Activated CD8-positive, alpha-beta T cell treated with anti-CD3 and anti-CD28 coated beads for 36 hours (primary cell): ENCODE data around the gene LPAR4. TPM values are rescaled to one million over a fixed set of nuclear protein-coding genes. Genes with fewer than 3 reads are reported as not detected.
"Not testable (repeated sequence)": the region's sequence is repeated elsewhere in the genome, so short reads cannot be mapped to it uniquely, and the experiment has no call there.

Experiments
- ATAC-seq: fragments of 200-7000 bp; cut with Tn5 transposase; one replicate; pipeline ENCODE4 v1.10.0; 2021; ENCODE audit warnings: mild to moderate bottlenecking, moderate library complexity
- CTCF ChIA-PET: fragments of 350-600 bp; sonication (Branson Sonifier 250); formaldehyde crosslinking; loops from one replicate; lab custom pipeline; 2021; ENCODE audit warnings: antibody characterized with exemption; lab: Charles Lee
- POLR2A ChIA-PET: fragments of 350-600 bp; sonication (Branson Sonifier 250); formaldehyde crosslinking; loops from one replicate; lab custom pipeline; 2021; ENCODE audit warnings: antibody characterized with exemption; lab: Charles Lee
- DNase-seq: peaks from one replicate; pipeline ENCODE4 v3.0.0-alpha.2; 2020
- H3K27ac Mint-ChIP-seq: one replicate; pipeline ENCODE4 v1.8.0; 2021; ENCODE audit warnings: mild to moderate bottlenecking, mixed read lengths
- H3K27me3 Mint-ChIP-seq: one replicate; pipeline ENCODE4 v1.8.0; 2021; ENCODE audit warnings: mixed read lengths
- H3K36me3 Mint-ChIP-seq: one replicate; pipeline ENCODE4 v1.8.0; 2021; ENCODE audit warnings: low read depth, mixed read lengths
- H3K4me1 Mint-ChIP-seq: one replicate; pipeline ENCODE4 v1.8.0; 2021; ENCODE audit warnings: low read depth, mixed read lengths
- H3K4me3 Mint-ChIP-seq: one replicate; pipeline ENCODE4 v1.8.0; 2021; ENCODE audit warnings: mild to moderate bottlenecking, moderate library complexity, mixed read lengths
- H3K9me3 Mint-ChIP-seq: one replicate; pipeline ENCODE4 v1.8.0; 2021; ENCODE audit warnings: mixed read lengths
- intact Hi-C: fragments of 100-400 bp; cut with micrococcal nuclease; formaldehyde crosslinking; loops from one replicate; pipeline ENCODE4 v1.10.0; 2022
- total RNA-seq, 2 experiments: library from RNA; stranded (reverse); gene quantifications; one replicate each; pipeline ENCODE4 v1.2.3, GENCODE V29; 2021
- TF ChIP-seq, protein P1 (sequence below): fragments of 200-600 bp; IDR thresholded peaks from one replicate; pipeline ENCODE4 v1.8.0; 2022; ENCODE audit warnings: antibody characterized with exemption, mild to moderate bottlenecking

The LPAR4 gene
- total RNA-seq, 2 experiments from 2014 or later = not detected

DNA sequence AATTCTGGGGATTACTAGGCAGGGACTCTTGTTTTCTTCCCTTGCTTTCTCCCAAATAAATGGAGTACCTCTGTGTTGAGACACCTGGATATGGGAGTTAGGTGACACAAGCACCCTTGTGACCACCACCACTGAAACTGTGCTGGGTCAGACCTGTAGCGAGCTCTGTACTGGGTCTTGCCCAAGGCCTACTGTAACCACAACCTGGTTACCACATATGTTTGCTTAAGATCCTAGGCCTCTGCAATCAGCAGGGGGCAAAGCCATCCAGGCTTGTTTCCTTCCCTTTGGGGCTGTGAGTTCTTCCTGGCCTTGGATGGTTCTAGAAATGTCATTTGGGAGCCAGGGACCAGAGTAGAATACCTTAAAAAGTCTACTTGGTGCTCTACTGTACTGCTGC is 49.4 kb downstream of the LPAR4 start:
- DNase-seq (no peak), ATAC-seq (no peak)
- Mint-ChIP-seq H3K9me3 (peaks cover 5% of the 10 kb centered on the region), H3K4me3 (no peak overlapping the region), H3K4me1 (peaks cover 16% of the 10 kb centered on the region), H3K27me3 (no peaks in the 10 kb centered on the region), H3K27ac (no peak overlapping the region), H3K36me3 (no peaks in the 10 kb centered on the region)
- ChIA-PET POLR2A (no interaction called here), CTCF (no interaction called here)
- TF ChIP-seq, protein P1, sequence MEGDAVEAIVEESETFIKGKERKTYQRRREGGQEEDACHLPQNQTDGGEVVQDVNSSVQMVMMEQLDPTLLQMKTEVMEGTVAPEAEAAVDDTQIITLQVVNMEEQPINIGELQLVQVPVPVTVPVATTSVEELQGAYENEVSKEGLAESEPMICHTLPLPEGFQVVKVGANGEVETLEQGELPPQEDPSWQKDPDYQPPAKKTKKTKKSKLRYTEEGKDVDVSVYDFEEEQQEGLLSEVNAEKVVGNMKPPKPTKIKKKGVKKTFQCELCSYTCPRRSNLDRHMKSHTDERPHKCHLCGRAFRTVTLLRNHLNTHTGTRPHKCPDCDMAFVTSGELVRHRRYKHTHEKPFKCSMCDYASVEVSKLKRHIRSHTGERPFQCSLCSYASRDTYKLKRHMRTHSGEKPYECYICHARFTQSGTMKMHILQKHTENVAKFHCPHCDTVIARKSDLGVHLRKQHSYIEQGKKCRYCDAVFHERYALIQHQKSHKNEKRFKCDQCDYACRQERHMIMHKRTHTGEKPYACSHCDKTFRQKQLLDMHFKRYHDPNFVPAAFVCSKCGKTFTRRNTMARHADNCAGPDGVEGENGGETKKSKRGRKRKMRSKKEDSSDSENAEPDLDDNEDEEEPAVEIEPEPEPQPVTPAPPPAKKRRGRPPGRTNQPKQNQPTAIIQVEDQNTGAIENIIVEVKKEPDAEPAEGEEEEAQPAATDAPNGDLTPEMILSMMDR = no peak
- intact Hi-C loops = no loop called here

DNA sequence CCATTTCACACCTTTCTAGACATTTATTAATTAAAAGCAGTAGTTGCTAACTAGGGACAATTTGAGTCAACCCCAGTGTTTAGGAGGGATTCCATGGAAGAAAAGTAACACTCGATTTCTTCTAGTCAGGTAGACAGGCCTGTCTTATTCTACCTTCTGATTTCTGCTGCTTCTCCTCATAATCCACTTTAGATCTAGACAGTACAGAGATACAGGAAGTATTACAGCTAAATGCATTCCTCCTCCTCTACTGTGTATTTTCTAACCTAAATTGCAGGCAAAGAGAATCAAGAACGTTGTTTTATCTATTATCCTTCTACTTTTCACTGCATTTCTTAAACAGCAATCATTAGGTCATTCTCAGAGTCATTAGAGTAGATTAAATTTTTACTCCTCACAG is 52.6 kb downstream of the LPAR4 start:
- no peaks in the 10 kb centered on the region for H3K36me3 Mint-ChIP-seq
- ATAC-seq (no peak), DNase-seq (no peak)
- peaks cover 5% of the 10 kb centered on the region for H3K9me3 Mint-ChIP-seq
- TF ChIP-seq, protein P1 = no peak
- ChIA-PET POLR2A (no interaction called here), CTCF (no interaction called here)
- peaks cover 14% of the 10 kb centered on the region for H3K4me1 Mint-ChIP-seq
- no peaks in the 10 kb centered on the region for H3K27me3 Mint-ChIP-seq
- intact Hi-C loops = no loop called here
- H3K4me3 Mint-ChIP-seq = no peak overlapping the region
- no peak overlapping the region for H3K27ac Mint-ChIP-seq

DNA sequence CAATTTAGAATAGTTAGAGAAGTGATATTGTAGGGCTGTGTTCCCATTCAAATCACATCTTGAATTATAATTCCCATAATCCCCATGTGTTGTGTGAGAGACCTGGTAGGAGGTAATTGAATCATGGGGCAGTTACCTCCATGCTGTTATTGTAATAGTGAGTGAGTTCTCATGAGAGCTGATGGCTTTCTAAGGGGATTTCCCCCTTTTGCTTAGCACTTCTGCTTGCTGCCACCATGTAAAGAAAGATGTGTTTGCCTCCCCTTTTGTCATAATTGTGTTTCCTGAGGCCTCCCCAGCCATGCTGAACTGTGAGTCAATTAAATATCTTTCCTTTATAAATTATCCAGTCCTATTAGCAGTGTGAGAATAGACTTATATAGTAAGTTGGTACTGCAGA is 53.2 kb downstream of the LPAR4 start:
- ChIA-PET POLR2A (no interaction called here), CTCF (no interaction called here)
- ATAC-seq (no peak), DNase-seq (no peak)
- Mint-ChIP-seq H3K27me3 (no peaks in the 10 kb centered on the region), H3K9me3 (peaks cover 5% of the 10 kb centered on the region), H3K4me1 (peaks cover 14% of the 10 kb centered on the region), H3K27ac (no peak overlapping the region), H3K4me3 (no peak overlapping the region), H3K36me3 (no peaks in the 10 kb centered on the region)
- intact Hi-C loops = no loop called here
- TF ChIP-seq, protein P1 = no peak

DNA sequence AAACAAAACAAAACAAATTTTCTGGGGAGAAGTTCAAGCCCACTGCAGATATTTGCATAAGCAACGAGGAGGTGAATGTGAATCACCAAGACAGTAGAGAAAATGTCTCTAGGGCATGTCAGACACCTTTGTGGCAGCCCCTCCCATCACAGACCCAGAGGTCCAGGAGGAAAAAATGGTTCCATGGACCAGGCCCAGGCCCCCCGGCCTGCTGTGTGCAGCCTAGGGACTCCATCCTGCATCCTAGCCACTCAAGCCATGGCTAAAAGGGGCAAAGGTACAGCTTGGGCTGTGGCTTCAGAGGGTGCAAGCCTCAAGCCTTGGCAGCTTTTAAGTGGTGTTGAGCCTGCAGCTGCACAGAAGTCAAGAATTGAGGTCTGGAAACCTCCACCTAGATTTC is 54.0 kb downstream of the LPAR4 start:
- POLR2A ChIA-PET = no interaction called here
- no peak overlapping the region for H3K4me3 Mint-ChIP-seq
- TF ChIP-seq, protein P1 = no peak
- DNase-seq (no peak), ATAC-seq (no peak)
- H3K36me3 Mint-ChIP-seq = no peaks in the 10 kb centered on the region
- intact Hi-C loops = no loop called here
- peaks cover 14% of the 10 kb centered on the region for H3K4me1 Mint-ChIP-seq
- no peak overlapping the region for H3K27ac Mint-ChIP-seq
- H3K9me3 Mint-ChIP-seq = peaks cover 5% of the 10 kb centered on the region
- CTCF ChIA-PET = no interaction called here
- no peaks in the 10 kb centered on the region for H3K27me3 Mint-ChIP-seq

DNA sequence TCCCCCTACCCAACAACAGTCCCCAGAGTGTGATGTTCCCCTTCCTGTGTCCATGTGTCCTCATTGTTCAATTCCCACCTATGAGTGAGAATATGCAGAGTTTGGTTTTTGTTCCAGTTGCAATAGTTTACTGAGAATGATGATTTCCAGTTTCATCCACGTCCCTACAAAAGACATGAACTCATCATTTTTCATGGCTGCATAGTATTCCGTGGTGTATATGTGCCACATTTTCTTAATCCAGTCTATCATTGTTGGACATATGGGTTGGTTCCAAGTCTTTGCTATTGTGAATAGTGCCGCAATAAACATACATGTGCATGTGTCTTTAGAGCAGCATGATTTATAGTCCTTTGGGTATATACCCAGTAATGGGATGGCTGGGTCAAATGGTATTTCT is 55.0 kb downstream of the LPAR4 start:
- H3K27ac Mint-ChIP-seq, H3K4me3 Mint-ChIP-seq, CTCF ChIA-PET, intact Hi-C loops, H3K9me3 Mint-ChIP-seq, H3K27me3 Mint-ChIP-seq, POLR2A ChIA-PET, H3K36me3 Mint-ChIP-seq, DNase-seq, ATAC-seq: not testable (repeated sequence)
- H3K4me1 Mint-ChIP-seq = peaks cover 14% of the 10 kb centered on the region

Other genes starting within 250 kb of the LPAR4 start
- gene RTL3, start 88.4 kb upstream of the LPAR4 start, total RNA-seq = not detected
- gene P2RY10, start 197.7 kb downstream of the LPAR4 start, total RNA-seq = 10 to 100 TPM; 42.1 to 42.2 TPM